Heart left ventricle (tissue), 13 donors: ENCODE results near the gene GPR65.

ENCODE experiments used
- POLR2A ChIP-seq, 2 donors: fragments of 450-650 bp; IDR thresholded peaks; one replicate each; pipeline ENCODE4 v1.6.1; 2017; ENCODE audit warnings: antibody characterized with exemption in 2 of 2, mild to moderate bottlenecking in 2 of 2, moderate library complexity in 2 of 2
- TF ChIP-seq, protein P1 (sequence below), 12 donors: fragments of 200-600 bp; sonication (generic) in 4 of 12; IDR thresholded peaks; one replicate each; pipeline versions ENCODE4 v1.5.0 to v1.8.0; 2018 to 2022; ENCODE audit warnings: antibody characterized with exemption in 12 of 12, mild to moderate bottlenecking in 5 of 12
- donor health status: ischemic (EF 13 %, LVEDD 7.1; RV severe dilation, severe dysfunction).
- donor health status: DM: no; HTN: yes; CAD: no.
- donor health status: DM: no; HTN: no; CAD: no.
- donor health status: ischemic (EF 25% LVEDD 6.9; RV normal size, moderate dysfunction).
- donor health status: ischemic (EF 25% LVEDD 5.7; RV mildly dilated, moderate dysfunction).
- donor health status: ischemic (EF 35%, LVEDD 5.7; RV mildly dilated, moderate dysfunction).
- donor health status: nonischemic (EF 11% LVEDD 7.7; RV severe dilation, severe dysfunction).
- donor health status: DM: yes; HTN: yes; CAD: no.
- donor health status: PGD.
- donor health status: ischemic (EF 29% LVEDD 5.4; RV normal size, mild dysfunction).
- donor health status: nonischemic (EF 23%, LVEDD 6.1; RV moderate dilation, normal function).

DNA sequence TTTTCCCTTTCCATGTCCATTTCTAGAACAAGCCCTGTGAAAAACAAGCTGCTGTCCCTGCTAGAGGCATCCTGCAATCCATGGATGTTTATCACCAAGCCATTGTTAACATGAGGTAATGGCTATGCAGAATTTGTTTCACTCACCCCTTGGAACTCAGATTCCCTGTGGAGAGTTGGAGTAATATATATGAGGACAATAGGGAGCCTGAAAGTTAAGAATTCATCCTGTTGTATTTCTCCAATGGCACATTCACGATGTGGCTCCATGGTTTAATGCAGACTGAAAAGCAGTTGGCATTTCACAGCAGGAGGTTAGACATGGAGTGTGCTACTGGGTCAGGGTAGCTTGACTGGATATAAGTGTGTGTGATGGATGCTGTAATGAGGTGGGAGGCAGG lies 32.4 kb downstream of the GPR65 start:
- TF ChIP-seq, protein P1, sequence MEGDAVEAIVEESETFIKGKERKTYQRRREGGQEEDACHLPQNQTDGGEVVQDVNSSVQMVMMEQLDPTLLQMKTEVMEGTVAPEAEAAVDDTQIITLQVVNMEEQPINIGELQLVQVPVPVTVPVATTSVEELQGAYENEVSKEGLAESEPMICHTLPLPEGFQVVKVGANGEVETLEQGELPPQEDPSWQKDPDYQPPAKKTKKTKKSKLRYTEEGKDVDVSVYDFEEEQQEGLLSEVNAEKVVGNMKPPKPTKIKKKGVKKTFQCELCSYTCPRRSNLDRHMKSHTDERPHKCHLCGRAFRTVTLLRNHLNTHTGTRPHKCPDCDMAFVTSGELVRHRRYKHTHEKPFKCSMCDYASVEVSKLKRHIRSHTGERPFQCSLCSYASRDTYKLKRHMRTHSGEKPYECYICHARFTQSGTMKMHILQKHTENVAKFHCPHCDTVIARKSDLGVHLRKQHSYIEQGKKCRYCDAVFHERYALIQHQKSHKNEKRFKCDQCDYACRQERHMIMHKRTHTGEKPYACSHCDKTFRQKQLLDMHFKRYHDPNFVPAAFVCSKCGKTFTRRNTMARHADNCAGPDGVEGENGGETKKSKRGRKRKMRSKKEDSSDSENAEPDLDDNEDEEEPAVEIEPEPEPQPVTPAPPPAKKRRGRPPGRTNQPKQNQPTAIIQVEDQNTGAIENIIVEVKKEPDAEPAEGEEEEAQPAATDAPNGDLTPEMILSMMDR (IDR thresholded peaks at IDR 0.05) = no peak
- no peak for TF ChIP-seq POLR2A (IDR thresholded peaks at IDR 0.05)
